HCT116 (cell line): ENCODE data around the gene UMPS. TPM values are rescaled to one million over a fixed set of nuclear protein-coding genes. Genes with fewer than 3 reads are reported as not detected.

Experiments used
- ATAC-seq: fragments of 200-7000 bp; cut with Tn5 transposase; 2 replicates; pipeline ENCODE4 v1.9.1; 2020; ENCODE audit warnings: mild to moderate bottlenecking, moderate library complexity
- BruUV-seq: library from RNA; stranded (reverse); fragments of 400-500 nt; replicated peaks from 2 replicates; lab custom pipeline; 2021; lab: Mats Ljungman, UMichigan
- CTCF ChIA-PET: fragments of 300-600 bp; sonication (Branson Sonifier 250); formaldehyde crosslinking; loops from one replicate; lab custom pipeline; 2021; ENCODE audit warnings: antibody characterized with exemption; lab: Charles Lee
- POLR2A ChIA-PET: fragments of 300-600, 350-600 bp; sonication (Branson Sonifier 250); formaldehyde crosslinking; loops from one replicate; lab custom pipeline; 2021; ENCODE audit warnings: antibody characterized with exemption; lab: Charles Lee
- RAD21 ChIA-PET, 2 experiments: fragments of 300-600 bp; sonication (Branson Sonifier 250); formaldehyde crosslinking; loops; one replicate each; lab custom pipeline; 2023; ENCODE audit warnings: low total read pairs in 2 of 2; ENCODE audit not compliant: uncharacterized antibody in 2 of 2, unreplicated experiment in 2 of 2, low non-redundant PET in 1 of 2; lab: Charles Lee
- DNase-seq: peaks from one replicate; pipeline ENCODE4 v3.0.0-alpha.2; 2010; ENCODE audit warnings: low read depth, low spot score
- H2AFZ ChIP-seq: fragments of 200-600 bp; shearing (Covaris generic), sonication (generic); 2 replicates; pipeline ENCODE4 v1.6.1; 2017; ENCODE audit warnings: low read depth, mixed run types, mixed read lengths, antibody characterized with exemption, low read length; ENCODE audit not compliant: poor library complexity, severe bottlenecking
- H3K27ac ChIP-seq: 2 replicates; pipeline ENCODE4 v1.5.1; 2012; ENCODE audit warnings: low read depth, low read length
- H3K27me3 ChIP-seq: fragments of 200-600 bp; sonication (generic); 2 replicates; pipeline ENCODE4 v1.6.1; 2016; ENCODE audit warnings: mixed run types, low read length, mixed read lengths; ENCODE audit not compliant: insufficient read depth
- H3K36me3 ChIP-seq, 2 experiments: fragments of 200-500 bp in 1 of 2; fragments of 200-600 bp in 1 of 2; sonication (Bioruptor generic) in 1 of 2; sonication (generic) in 1 of 2; 2 replicates each; pipeline versions ENCODE4 v1.5.1 to v1.6.1; 2014 to 2016; ENCODE audit warnings: low read length in 2 of 2, inconsistent platforms in 1 of 2, mixed read lengths in 1 of 2, mixed run types in 1 of 2; ENCODE audit not compliant: insufficient read depth in 2 of 2, control insufficient read depth in 1 of 2
- H3K4me1 ChIP-seq, 2 experiments: fragments of 200-600 bp in 1 of 2; sonication (generic) in 1 of 2; 2 replicates each; pipeline versions ENCODE4 v1.5.1 to v1.6.1; 2012 to 2017; ENCODE audit warnings: low read length in 2 of 2, inconsistent platforms in 1 of 2, mild to moderate bottlenecking in 1 of 2, mixed read lengths in 1 of 2, mixed run types in 1 of 2, moderate library complexity in 1 of 2; ENCODE audit not compliant: insufficient read depth in 2 of 2, control insufficient read depth in 1 of 2
- H3K4me2 ChIP-seq: fragments of 200-600 bp; sonication (generic); 2 replicates; pipeline ENCODE4 v1.6.1; 2017; ENCODE audit warnings: mixed run types, low read length, mixed read lengths
- H3K4me3 ChIP-seq, 2 experiments: fragments of 200-600 bp in 1 of 2; sonication (generic) in 1 of 2; replicated peaks in 1 of 2; 2 replicates each; pipeline ENCODE4 v1.5.1; 2011 to 2016; ENCODE audit warnings: low read length in 2 of 2, control low read depth in 1 of 2, low read depth in 1 of 2, mild to moderate bottlenecking in 1 of 2, mixed read lengths in 1 of 2, mixed run types in 1 of 2
- H3K79me2 ChIP-seq: fragments of 200-600 bp; sonication (generic); 2 replicates; pipeline ENCODE4 v1.6.1; 2017; ENCODE audit warnings: mild to moderate bottlenecking, mixed run types, low read length, moderate library complexity, mixed read lengths; ENCODE audit not compliant: insufficient read depth
- H3K9ac ChIP-seq: fragments of 200-600 bp; sonication (generic); 2 replicates; pipeline ENCODE4 v1.6.1; 2016; ENCODE audit warnings: low read length, mixed read lengths
- H3K9me2 ChIP-seq: fragments of 200-600 bp; sonication (generic), shearing (Covaris generic); 2 replicates; pipeline ENCODE4 v1.6.1; 2017; ENCODE audit warnings: mixed run types, mild to moderate bottlenecking, moderate library complexity; ENCODE audit not compliant: insufficient read depth
- H3K9me3 ChIP-seq, 2 experiments: fragments of 200-500 bp in 1 of 2; fragments of 200-600 bp in 1 of 2; sonication (Bioruptor generic) in 1 of 2; sonication (generic) in 1 of 2; 2 replicates each; pipeline ENCODE4 v1.6.1; 2014 to 2017; ENCODE audit warnings: low read length in 2 of 2, mixed read lengths in 2 of 2, inconsistent platforms in 1 of 2, low read depth in 1 of 2, mild to moderate bottlenecking in 1 of 2, mixed run types in 1 of 2, moderate library complexity in 1 of 2; ENCODE audit not compliant: control insufficient read depth in 1 of 2, insufficient read depth in 1 of 2
- H4K20me1 ChIP-seq: fragments of 200-600 bp; sonication (generic), shearing (Covaris generic); 2 replicates; pipeline ENCODE4 v1.6.1; 2017; ENCODE audit warnings: mixed run types, mild to moderate bottlenecking, moderate library complexity; ENCODE audit not compliant: insufficient read depth
- EGR1 ChIP-seq: IDR thresholded peaks from 2 replicates; pipeline ENCODE4 v1.6.1; 2012; ENCODE audit warnings: low read depth
- ELF1 ChIP-seq: IDR thresholded peaks from 2 replicates; pipeline ENCODE4 v1.6.1; 2012; ENCODE audit warnings: low read depth, borderline replicate concordance
- EZH2 ChIP-seq: fragments of 200-600 bp; sonication (generic); IDR thresholded peaks from 2 replicates; pipeline ENCODE4 v1.6.1; 2017; ENCODE audit warnings: antibody characterized with exemption, mixed run types
- JUND ChIP-seq: IDR thresholded peaks from 2 replicates; pipeline ENCODE4 v1.6.1; 2012
- POLR2A ChIP-seq: IDR thresholded peaks from 2 replicates; pipeline ENCODE4 v1.7.0; 2011; ENCODE audit warnings: borderline replicate concordance; ENCODE audit not compliant: insufficient read depth, insufficient read length; ENCODE audit errors: extremely low read depth
- POLR2AphosphoS5 ChIP-seq: IDR thresholded peaks from 2 replicates; pipeline ENCODE4 v1.6.1; 2011; ENCODE audit warnings: mild to moderate bottlenecking, low read depth, low read length, moderate library complexity
- SIN3A ChIP-seq: IDR thresholded peaks from 2 replicates; pipeline ENCODE4 v1.6.1; 2012; ENCODE audit warnings: low read depth
- SRF ChIP-seq: IDR thresholded peaks from 2 replicates; pipeline ENCODE4 v1.6.1; 2012; ENCODE audit warnings: low read depth
- TCF7L2 ChIP-seq: IDR thresholded peaks from 2 replicates; pipeline ENCODE4 v1.7.0; 2011; ENCODE audit warnings: borderline replicate concordance, inconsistent platforms; ENCODE audit not compliant: insufficient read depth, insufficient read length; ENCODE audit errors: extremely low read depth
- YY1 ChIP-seq: IDR thresholded peaks from 2 replicates; pipeline ENCODE4 v1.6.1; 2011; ENCODE audit warnings: low read length, low read depth, moderate library complexity, mild to moderate bottlenecking; ENCODE audit not compliant: insufficient replicate concordance; ENCODE audit errors: extremely low read depth
- ZFX ChIP-seq: fragments of 450-650 bp; IDR thresholded peaks from 2 replicates; pipeline ENCODE4 v1.6.1; 2017
- intact Hi-C: fragments of 100-400 bp; cut with micrococcal nuclease; formaldehyde crosslinking; loops from 2 replicates; pipeline ENCODE4 v1.10.0; 2022
- total RNA-seq: library from RNA; stranded (reverse); gene quantifications from one replicate; pipeline ENCODE4 v1.2.1, GENCODE V29; 2021; ENCODE audit not compliant: unreplicated experiment
- TF ChIP-seq, protein P1 (sequence below), 3 experiments: fragments of 200-600 bp in 1 of 3; sonication (generic) in 1 of 3; IDR thresholded peaks in 2 of 3; conservative IDR thresholded peaks in 1 of 3; 2 replicates each; pipeline ENCODE4 v1.5.1; 2012 to 2017; ENCODE audit warnings: low read depth in 2 of 3, low read length in 2 of 3, antibody characterized with exemption in 1 of 3, borderline replicate concordance in 1 of 3, control low read depth in 1 of 3, mild to moderate bottlenecking in 1 of 3, mixed read lengths in 1 of 3, mixed run types in 1 of 3, moderate library complexity in 1 of 3; ENCODE audit not compliant: insufficient read depth in 1 of 3

UMPS gene
- total RNA-seq, 1 experiment from 2014 or later, result 41.3 TPM

- H3K36me3 ChIP-seq, result no peaks in the 10 kb centered on the region
- H3K4me1 ChIP-seq, result peaks cover 0 to 17% of the 10 kb centered on the region in 2 experiments; a peak in 2 of 4 replicates
These were observed 66.2 kb downstream of the UMPS start for GRCh38 chr3:124796477-124796876.

GRCh38 chr3:124797426-124797945 is 67.2 kb downstream of the UMPS start:
- no peak overlapping the region for H3K4me3 ChIP-seq
- no peaks in the 10 kb centered on the region for H3K9me3 ChIP-seq
- ChIA-PET POLR2A (no interaction called here), RAD21 (no interaction called here), CTCF (interaction anchor here (1.0 to 1.2 kb wide), 3 partner anchors 11 to 36 kb away, joined by 3 to 5 read pairs (median 3); no protein-coding TSS in a partner anchor)
- peaks cover 0 to 17% of the 10 kb centered on the region in 2 experiments; a peak in 2 of 4 replicates for H3K4me1 ChIP-seq
- no peak overlapping the region for H3K4me2 ChIP-seq
- no peaks in the 10 kb centered on the region for H4K20me1 ChIP-seq
- intact Hi-C loops, result no loop called here
- ATAC-seq (no peak), DNase-seq (no peak)
- H3K9me2 ChIP-seq, result no peaks in the 10 kb centered on the region
- TF ChIP-seq EGR1, result no peak
- no peak for TF ChIP-seq POLR2A
- no peak for TF ChIP-seq ZFX
- TF ChIP-seq TCF7L2, result no peak
- no peak overlapping the region for H3K27ac ChIP-seq
- H2AFZ ChIP-seq, result no peak overlapping the region
- no peaks in the 10 kb centered on the region for H3K27me3 ChIP-seq
- BruUV-seq, result no TSS peak
- no peaks in the 10 kb centered on the region for H3K79me2 ChIP-seq
- H3K36me3 ChIP-seq, result no peaks in the 10 kb centered on the region
- no peak overlapping the region for H3K9ac ChIP-seq

More at GRCh38 chr3:124796477-124796876, 66.2 kb downstream of the UMPS start:
- no peak overlapping the region for H3K4me3 ChIP-seq
- CTCF ChIA-PET, result interaction anchor here (1.2 to 1.4 kb wide), 2 partner anchors 9 to 35 kb away, joined by 3 to 4 read pairs; no protein-coding TSS in a partner anchor
- H3K9me3 ChIP-seq, result no peaks in the 10 kb centered on the region
- RAD21 ChIA-PET, result no interaction called here
- DNase-seq (no peak), ATAC-seq (no peak)
- no peaks in the 10 kb centered on the region for H3K27me3 ChIP-seq
- no peaks in the 10 kb centered on the region for H3K79me2 ChIP-seq
- no peak overlapping the region for H3K9ac ChIP-seq
- intact Hi-C loops, result no loop called here
- no peak overlapping the region for H3K27ac ChIP-seq
- BruUV-seq, result no TSS peak
- POLR2A ChIA-PET, result no interaction called here
- H3K4me2 ChIP-seq, result no peak overlapping the region
- H3K9me2 ChIP-seq, result no peaks in the 10 kb centered on the region
- no peak for TF ChIP-seq POLR2AphosphoS5
- TF ChIP-seq SIN3A, result no peak
- TF ChIP-seq, protein P1, sequence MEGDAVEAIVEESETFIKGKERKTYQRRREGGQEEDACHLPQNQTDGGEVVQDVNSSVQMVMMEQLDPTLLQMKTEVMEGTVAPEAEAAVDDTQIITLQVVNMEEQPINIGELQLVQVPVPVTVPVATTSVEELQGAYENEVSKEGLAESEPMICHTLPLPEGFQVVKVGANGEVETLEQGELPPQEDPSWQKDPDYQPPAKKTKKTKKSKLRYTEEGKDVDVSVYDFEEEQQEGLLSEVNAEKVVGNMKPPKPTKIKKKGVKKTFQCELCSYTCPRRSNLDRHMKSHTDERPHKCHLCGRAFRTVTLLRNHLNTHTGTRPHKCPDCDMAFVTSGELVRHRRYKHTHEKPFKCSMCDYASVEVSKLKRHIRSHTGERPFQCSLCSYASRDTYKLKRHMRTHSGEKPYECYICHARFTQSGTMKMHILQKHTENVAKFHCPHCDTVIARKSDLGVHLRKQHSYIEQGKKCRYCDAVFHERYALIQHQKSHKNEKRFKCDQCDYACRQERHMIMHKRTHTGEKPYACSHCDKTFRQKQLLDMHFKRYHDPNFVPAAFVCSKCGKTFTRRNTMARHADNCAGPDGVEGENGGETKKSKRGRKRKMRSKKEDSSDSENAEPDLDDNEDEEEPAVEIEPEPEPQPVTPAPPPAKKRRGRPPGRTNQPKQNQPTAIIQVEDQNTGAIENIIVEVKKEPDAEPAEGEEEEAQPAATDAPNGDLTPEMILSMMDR (IDR thresholded peaks at IDR 0.05 in 2 of 3, conservative IDR thresholded peaks at IDR 0.05 in 1 of 3; ENCODE audit: borderline replicate concordance in 1 of 3, insufficient read depth in 1 of 3, low read depth in 2 of 3, low read length in 2 of 3), result no peak
- no peak for TF ChIP-seq JUND
- no peak for TF ChIP-seq ELF1
- no peak for TF ChIP-seq YY1
- no peak for TF ChIP-seq EZH2
- TF ChIP-seq SRF, result no peak
- no peak overlapping the region for H2AFZ ChIP-seq
- no peaks in the 10 kb centered on the region for H4K20me1 ChIP-seq
